K562 (cell line): ENCODE results near the gene SLC5A2. TPM values are rescaled to one million over a fixed set of nuclear protein-coding genes. Genes with fewer than 3 reads are reported as not detected.

ENCODE experiments used
- ATAC-seq: fragments of 200-7000 bp; cut with Tn5 transposase; 3 replicates; pipeline ENCODE4 v1.9.1; 2020; ENCODE audit warnings: moderate library complexity
- BruUV-seq: library from RNA; stranded (reverse); fragments of 400-500 nt; replicated peaks from 2 replicates; lab custom pipeline; 2021; lab: Mats Ljungman, UMichigan
- CTCF ChIA-PET: fragments of 300-600 bp; formaldehyde crosslinking; extraction: SDS; loops from one replicate; lab custom pipeline; 2021; ENCODE audit warnings: low intra/inter-chr PET ratio; lab: Yijun Ruan, JAX
- POLR2A ChIA-PET: fragments of 300-600, 350-650 bp; sonication (Branson Sonifier 250); formaldehyde crosslinking; extraction: SDS; loops from one replicate; lab custom pipeline; 2021; ENCODE audit warnings: antibody characterized with exemption, inconsistent platforms; lab: Yijun Ruan, JAX
- DNase-seq, 4 experiments: peaks; one replicate each; pipeline versions ENCODE4 v3.0.0 to v3.0.0-alpha.2; 2011 to 2018; ENCODE audit warnings: low spot score in 3 of 4, mixed read lengths in 3 of 4; ENCODE audit errors: extremely low read depth in 1 of 4
- FAIRE-seq: peaks from 2 replicates; lab custom pipeline; 2011; peaks lifted over from hg19 to GRCh38; lab: Jason Lieb, UNC
- H2AFZ ChIP-seq: 2 replicates; pipeline ENCODE4 v1.6.0; 2011; ENCODE audit warnings: low read depth, low read length, control low read depth, inconsistent platforms
- H3K27ac ChIP-seq: fragments of 200-600 bp; 3 replicates; pipeline ENCODE4 v1.8.0; 2011; ENCODE audit warnings: low read depth, mild to moderate bottlenecking, control low read depth, inconsistent platforms, low read length, moderate library complexity, mixed read lengths; ENCODE audit errors: extremely low read depth
- H3K27me3 ChIP-seq, 2 experiments: fragments of 300-600 bp in 1 of 2; 2 replicates in 1 of 2; 3 replicates in 1 of 2; pipeline versions ENCODE4 v1.6.0 to v1.8.0; 2011; ENCODE audit warnings: inconsistent platforms in 2 of 2, low read length in 2 of 2, mild to moderate bottlenecking in 1 of 2, mixed read lengths in 1 of 2, moderate library complexity in 1 of 2; ENCODE audit not compliant: control insufficient read depth in 2 of 2, insufficient read depth in 2 of 2
- H3K36me3 ChIP-seq: fragments of 300-600 bp; 3 replicates; pipeline ENCODE4 v1.8.0; 2011; ENCODE audit warnings: mild to moderate bottlenecking, low read length, inconsistent platforms; ENCODE audit not compliant: control insufficient read depth, insufficient read depth
- H3K4me1 ChIP-seq, 2 experiments: fragments of 200-600 bp in 1 of 2; replicated peaks in 1 of 2; 2 replicates in 1 of 2; 3 replicates in 1 of 2; pipeline versions ENCODE4 v1.5.1 to v1.8.0; 2011; ENCODE audit warnings: inconsistent platforms in 2 of 2, low read length in 2 of 2, mild to moderate bottlenecking in 1 of 2, mixed read lengths in 1 of 2, moderate library complexity in 1 of 2; ENCODE audit not compliant: control insufficient read depth in 2 of 2, insufficient read depth in 2 of 2
- H3K4me2 ChIP-seq: 2 replicates; pipeline ENCODE4 v1.6.1; 2011; ENCODE audit warnings: low read length, control low read depth, inconsistent platforms, mixed read lengths; ENCODE audit not compliant: insufficient read depth
- H3K4me3 ChIP-seq: fragments of 200-600 bp; sonication (generic), shearing (Covaris generic); 2 replicates; pipeline ENCODE4 v1.5.1; 2016; ENCODE audit warnings: control low read depth, inconsistent platforms
- H3K79me2 ChIP-seq: fragments of 200-600 bp; 3 replicates; pipeline ENCODE4 v1.8.0; 2011; ENCODE audit warnings: low read length, inconsistent platforms; ENCODE audit not compliant: control insufficient read depth, insufficient read depth
- H3K9ac ChIP-seq, 2 experiments: 2 replicates each; pipeline versions ENCODE4 v1.6.0 to v1.6.1; 2011; ENCODE audit warnings: low read depth in 2 of 2, low read length in 2 of 2, control low read depth in 1 of 2, inconsistent platforms in 1 of 2, mild to moderate bottlenecking in 1 of 2, mixed read lengths in 1 of 2; ENCODE audit not compliant: insufficient read depth in 1 of 2
- H3K9me1 ChIP-seq: one replicate; pipeline ENCODE4 v1.6.0; 2011; ENCODE audit warnings: inconsistent platforms, mild to moderate bottlenecking, low read length, moderate library complexity; ENCODE audit not compliant: control insufficient read depth, insufficient read depth
- H3K9me3 ChIP-seq: replicated peaks from 2 replicates; pipeline ENCODE4 v1.5.1; 2011; ENCODE audit warnings: low read depth, low read length, inconsistent platforms; ENCODE audit not compliant: control insufficient read depth, insufficient read depth
- H4K20me1 ChIP-seq: replicated peaks from 2 replicates; pipeline ENCODE4 v1.6.1; 2011; ENCODE audit warnings: low read length, inconsistent platforms, mixed read lengths; ENCODE audit not compliant: control insufficient read depth, insufficient read depth
- BMI1 ChIP-seq: fragments of 150-350 bp; IDR thresholded peaks from 2 replicates; pipeline ENCODE4 v1.6.1; 2014; ENCODE audit warnings: low read length
- DPF2 ChIP-seq: fragments of 450-650 bp; IDR thresholded peaks from 2 replicates; pipeline ENCODE4 v1.6.1; 2016
- ELK3 ChIP-seq: fragments of 450-650 bp; formaldehyde crosslinking; IDR thresholded peaks from 2 replicates; pipeline ENCODE4 v1.4.0; 2020; ENCODE audit warnings: mild to moderate bottlenecking
- FOXK1 ChIP-seq: sonication (generic); formaldehyde crosslinking; IDR thresholded peaks from 2 replicates; pipeline ENCODE4 v1.8.0; 2022; ENCODE audit warnings: missing genetic modification reagents, mild to moderate bottlenecking, borderline replicate concordance
- HBP1 ChIP-seq: fragments of 450-650 bp; formaldehyde crosslinking; IDR thresholded peaks from 2 replicates; pipeline ENCODE4 v1.4.0; 2022; ENCODE audit warnings: missing genetic modification characterization
- HES1 ChIP-seq: fragments of 450-650 bp; IDR thresholded peaks from 2 replicates; pipeline ENCODE4 v1.6.1; 2016; ENCODE audit warnings: low read depth, mild to moderate bottlenecking, moderate library complexity
- HEY1 ChIP-seq: fragments of 250-450 bp; sonication (Bioruptor Pico); IDR thresholded peaks from 2 replicates; pipeline ENCODE4 v1.5.0; 2020; ENCODE audit warnings: mild to moderate bottlenecking, moderate library complexity, borderline replicate concordance
- KLF13 ChIP-seq: fragments of 450-650 bp; IDR thresholded peaks from 2 replicates; pipeline ENCODE4 v1.6.1; 2016; ENCODE audit warnings: missing genetic modification characterization, low read depth, mild to moderate bottlenecking, missing compliant biosample characterization, moderate library complexity, borderline replicate concordance
- MBD2 ChIP-seq: sonication (generic); IDR thresholded peaks from 2 replicates; pipeline ENCODE4 v1.6.1; 2016; ENCODE audit warnings: low read depth, borderline replicate concordance
- RAD21 ChIP-seq, 2 experiments: fragments of 250-450 bp in 1 of 2; fragments of 450-650 bp in 1 of 2; sonication (Bioruptor Pico) in 1 of 2; formaldehyde crosslinking in 1 of 2; IDR thresholded peaks in 1 of 2; conservative IDR thresholded peaks in 1 of 2; 2 replicates each; pipeline versions ENCODE4 v1.4.0 to v1.8.0; 2020 to 2022; ENCODE audit warnings: mild to moderate bottlenecking in 2 of 2, moderate library complexity in 1 of 2
- RBM17 ChIP-seq: fragments of 200-400 bp; formaldehyde crosslinking; IDR thresholded peaks from 2 replicates; pipeline ENCODE4 v1.6.1; 2017; ENCODE audit warnings: low read depth, mild to moderate bottlenecking, low read length, borderline replicate concordance
- STAT6 ChIP-seq: sonication (generic); formaldehyde crosslinking; IDR thresholded peaks from 2 replicates; pipeline ENCODE4 v1.8.1; 2023; ENCODE audit warnings: mild to moderate bottlenecking, missing genetic modification reagents
- TCF3 ChIP-seq: sonication (generic); formaldehyde crosslinking; IDR thresholded peaks from 2 replicates; pipeline ENCODE4 v1.4.0; 2020; ENCODE audit warnings: mild to moderate bottlenecking, missing genetic modification reagents
- ZBTB8A ChIP-seq: fragments of 450-650 bp; IDR thresholded peaks from 2 replicates; pipeline ENCODE4 v1.6.1; 2018; ENCODE audit warnings: mild to moderate bottlenecking, moderate library complexity; ENCODE audit not compliant: partially characterized antibody
- ZNF324 ChIP-seq: fragments of 250-450 bp; sonication (Bioruptor Pico); IDR thresholded peaks from 2 replicates; pipeline ENCODE4 v1.4.0; 2020; ENCODE audit warnings: mild to moderate bottlenecking
- ZNF436 ChIP-seq: fragments of 250-450, 450-650 bp; sonication (Bioruptor Pico); formaldehyde crosslinking; IDR thresholded peaks from 2 replicates; pipeline ENCODE4 v1.7.0; 2020; ENCODE audit warnings: mild to moderate bottlenecking
- WGBS: fragments of 100-300 bp; shearing (Covaris generic); methylation state at CpG from one replicate; pipeline ENCODE4 v1.1.6; 2016; ENCODE audit warnings: low coverage, mixed read lengths; ENCODE audit not compliant: insufficient coverage; ENCODE audit errors: missing lambda C conversion rate; 5-methylcytosine and 5-hydroxymethylcytosine counted together
- in situ Hi-C: fragments of 300-500 bp; cut with MboI; formaldehyde crosslinking; loops from 4 replicates; pipeline ENCODE4 v1.15.0; 2018; ENCODE audit warnings: inconsistent platforms, mixed read lengths
- intact Hi-C: fragments of 100-400 bp; cut with micrococcal nuclease; formaldehyde crosslinking; loops from 2 replicates; pipeline ENCODE4 v1.14.2; 2022
- polyA plus RNA-seq, 8 experiments: library from polyadenylated mRNA; depleted of rRNA in 4 of 8; stranded (reverse) in 5 of 8; unstranded in 3 of 8; fragments of >200 nt; fragmentation: Nextera tagmentation in 2 of 8; fragmentation: Illumina TruSeq in 1 of 8; extraction: Ambion mirVana in 2 of 8; extraction: Trizol in 1 of 8; gene quantifications; 2 replicates each; pipeline versions ENCODE4 v1.2.1 to v1.2.3, GENCODE V29; 2011 to 2014; ENCODE audit warnings: inconsistent platforms in 1 of 8, missing spikeins in 1 of 8
- total RNA-seq, 7 experiments: library from RNA; depleted of rRNA in 6 of 7; stranded (reverse); fragments of >200 nt in 6 of 7; fragmentation: Illumina TruSeq in 2 of 7; extraction: Trizol in 2 of 7; gene quantifications; 2 replicates each; pipeline versions ENCODE4 v1.2.1 to v1.2.3, GENCODE V29; 2011 to 2021; ENCODE audit warnings: low replicate concordance in 1 of 7

The SLC5A2 gene
- total and polyA plus RNA-seq, 9 of the 15 experiments (the other 6 are each of a cell fraction or from before 2014, with no cell fraction given), result 0.07 to 2.7 (median 2.2) TPM; not detected in 6

GRCh38 chr16:31535737-31536136, 52.8 kb downstream of the SLC5A2 start:
- no peaks in the 10 kb centered on the region for H4K20me1 ChIP-seq
- H3K4me2 ChIP-seq, result peak overlapping the region; percentile 38
- peak overlapping the region; percentile 54 for H2AFZ ChIP-seq
- DNase-seq (peak; percentile 69 to 88 (median 80)), ATAC-seq (peak; percentile 86), FAIRE-seq (peak; percentile 67)
- peak overlapping the region; percentile 34; the same call in 1 of the 3 replicates for H3K27ac ChIP-seq
- peaks cover 9% of the 10 kb centered on the region; the same call in 1 of the 2 replicates for H3K9me3 ChIP-seq
- BruUV-seq, result no TSS peak
- H3K9ac ChIP-seq, result 0 out of 4 replicates have a peak overlapping the region, but pooled peaks of 1 of the 2 experiments have one; percentile 1
- no peak overlapping the region for H3K4me3 ChIP-seq
- POLR2A ChIA-PET, result interaction anchor here (0.6 to 1.8 kb wide), 9 partner anchors 9 to 177 kb away, joined by 3 to 10 read pairs (median 4); partner anchors contain the start of gene RUSF1
- no peaks in the 10 kb centered on the region for H3K27me3 ChIP-seq
- in situ Hi-C loops (no loop called here), intact Hi-C loops (no loop called here)
- CTCF ChIA-PET, result no interaction called here
- peaks cover 7 to 16% of the 10 kb centered on the region in 2 experiments; a peak in 3 of 5 replicates for H3K4me1 ChIP-seq
- 1% methylated on average over 9 of the region's 9 CpGs for WGBS
- H3K9me1 ChIP-seq, result no peaks in the 10 kb centered on the region
- H3K79me2 ChIP-seq, result no peaks in the 10 kb centered on the region
- H3K36me3 ChIP-seq, result no peaks in the 10 kb centered on the region
- TF ChIP-seq STAT6 (CRISPR knock-in tag), result no peak
- TF ChIP-seq ZNF324 (CRISPR knock-in tag), result no peak
- no peak for TF ChIP-seq KLF13 (tag)
- no peak for TF ChIP-seq HES1
- TF ChIP-seq HEY1, result no peak
- peak; percentile 65 for TF ChIP-seq TCF3 (CRISPR knock-in tag)
- TF ChIP-seq FOXK1, result no peak
- TF ChIP-seq RAD21 (CRISPR knock-in tag; conservative IDR thresholded peaks at IDR 0.05 in 1 of 2, IDR thresholded peaks at IDR 0.05 in 1 of 2), result no peak
- TF ChIP-seq ELK3, result no peak
- peak; percentile 73; the same call in 1 of the 2 replicates for TF ChIP-seq DPF2
- no peak for TF ChIP-seq BMI1
- no peak for TF ChIP-seq ZNF436 (CRISPR knock-in tag)
- TF ChIP-seq ZBTB8A, result no peak
- TF ChIP-seq RBM17, result no peak
- no peak for TF ChIP-seq MBD2
- no peak for TF ChIP-seq HBP1 (CRISPR knock-in tag)
